Neural cell (in vitro differentiated cells): ENCODE data around the gene GNG11.

Experiments used
- CTCF ChIP-seq: fragments of 450-650 bp; IDR thresholded peaks from 2 replicates; pipeline ENCODE4 v1.5.1; 2014; ENCODE audit warnings: antibody characterized with exemption, mild to moderate bottlenecking, moderate library complexity; ENCODE audit not compliant: poor library complexity, severe bottlenecking
- EZH2 ChIP-seq: fragments of 200-600, 300-800 bp; shearing (Covaris generic), sonication (generic); IDR thresholded peaks from 2 replicates; pipeline ENCODE4 v1.6.1; 2014; ENCODE audit warnings: antibody characterized with exemption, low read length, borderline replicate concordance, mild to moderate bottlenecking; ENCODE audit not compliant: insufficient read depth, poor library complexity, severe bottlenecking
- POLR2AphosphoS5 ChIP-seq: IDR thresholded peaks from 2 replicates; pipeline ENCODE4 v1.6.1; 2012
- RAD21 ChIP-seq: fragments of 450-650 bp; conservative IDR thresholded peaks from 2 replicates; pipeline ENCODE4 v1.6.1; 2014; ENCODE audit warnings: antibody characterized with exemption, mild to moderate bottlenecking, moderate library complexity

GRCh38 chr7:93873998-93874574 lies 47.4 kb upstream of the GNG11 start:
- TF ChIP-seq POLR2AphosphoS5 (no peak), CTCF (no peak), EZH2 (no peak), RAD21 (no peak)
